Fibroblast of lung (primary cell): Measurements from ENCODE around the gene GREB1.

Source experiments
- CTCF ChIP-seq, 2 donors: IDR thresholded peaks in 1 of 2; conservative IDR thresholded peaks in 1 of 2; 1 replicate in 1 of 2; 2 replicates in 1 of 2; pipeline ENCODE4 v1.5.1; 2011 to 2012; ENCODE audit warnings: low read length in 2 of 2, control low read depth in 1 of 2, inconsistent platforms in 1 of 2, low read depth in 1 of 2, mild to moderate bottlenecking in 1 of 2
- EZH2 ChIP-seq: IDR thresholded peaks from 2 replicates; pipeline ENCODE4 v1.5.1; 2012; ENCODE audit warnings: low read length, control low read depth, mild to moderate bottlenecking; ENCODE audit errors: missing control alignments

GRCh38 chr2:11617527-11617926 lies 83.7 kb downstream of the GREB1 start:
- no peak for TF ChIP-seq EZH2
- no peak for TF ChIP-seq CTCF (conservative IDR thresholded peaks at IDR 0.05 in 1 of 2, IDR thresholded peaks at IDR 0.05 in 1 of 2; ENCODE audit: low read depth in 1 of 2, low read length in 2 of 2)
